22Rv1 (cell line): ENCODE results near the gene LTBP3.

Source experiments
- ZFX ChIP-seq: fragments of 450-650 bp; IDR thresholded peaks from 2 replicates; pipeline ENCODE4 v1.6.1; 2017; ENCODE audit warnings: antibody characterized with exemption, borderline replicate concordance
- TF ChIP-seq, protein P1 (sequence below): fragments of 450-650 bp; IDR thresholded peaks from 2 replicates; pipeline ENCODE4 v1.5.1; 2017; ENCODE audit warnings: mild to moderate bottlenecking

DNA sequence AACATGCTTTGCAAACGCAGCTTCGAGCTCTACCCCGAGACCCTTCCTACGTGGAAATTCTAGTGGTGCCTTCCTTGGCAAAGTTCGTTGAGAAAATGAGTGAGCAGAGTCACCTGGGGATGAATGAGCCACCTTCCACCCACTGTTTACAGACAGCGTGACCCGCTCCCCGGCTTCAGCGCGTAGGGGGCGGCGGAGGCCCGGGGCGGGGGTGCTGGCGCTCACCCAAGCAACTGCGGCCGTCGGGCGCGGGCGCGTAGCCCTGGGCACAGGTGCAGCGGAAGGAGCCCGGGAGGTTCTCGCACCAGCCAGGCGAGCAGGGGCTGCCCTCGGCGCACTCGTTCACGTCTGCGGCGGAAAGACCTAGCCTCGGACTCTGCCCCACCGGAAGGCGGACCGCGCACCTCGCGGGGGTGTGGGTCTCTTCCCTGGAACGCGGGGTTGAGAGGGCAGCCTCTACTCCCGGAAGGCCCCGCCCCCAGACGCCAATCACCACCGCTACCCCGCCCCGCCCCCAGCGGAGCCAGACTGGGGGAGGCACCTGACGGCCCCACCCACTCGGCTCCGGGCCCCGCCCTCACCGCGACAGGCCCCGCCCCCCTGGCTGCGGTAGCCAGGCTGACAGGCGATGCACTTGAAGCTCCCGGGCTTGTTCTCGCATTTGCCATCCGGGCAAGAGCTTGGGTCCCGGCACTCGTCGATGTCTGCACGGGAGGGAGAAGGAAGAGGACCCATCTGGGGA lies 11.8 kb downstream of the LTBP3 start:
- TF ChIP-seq, protein P1, sequence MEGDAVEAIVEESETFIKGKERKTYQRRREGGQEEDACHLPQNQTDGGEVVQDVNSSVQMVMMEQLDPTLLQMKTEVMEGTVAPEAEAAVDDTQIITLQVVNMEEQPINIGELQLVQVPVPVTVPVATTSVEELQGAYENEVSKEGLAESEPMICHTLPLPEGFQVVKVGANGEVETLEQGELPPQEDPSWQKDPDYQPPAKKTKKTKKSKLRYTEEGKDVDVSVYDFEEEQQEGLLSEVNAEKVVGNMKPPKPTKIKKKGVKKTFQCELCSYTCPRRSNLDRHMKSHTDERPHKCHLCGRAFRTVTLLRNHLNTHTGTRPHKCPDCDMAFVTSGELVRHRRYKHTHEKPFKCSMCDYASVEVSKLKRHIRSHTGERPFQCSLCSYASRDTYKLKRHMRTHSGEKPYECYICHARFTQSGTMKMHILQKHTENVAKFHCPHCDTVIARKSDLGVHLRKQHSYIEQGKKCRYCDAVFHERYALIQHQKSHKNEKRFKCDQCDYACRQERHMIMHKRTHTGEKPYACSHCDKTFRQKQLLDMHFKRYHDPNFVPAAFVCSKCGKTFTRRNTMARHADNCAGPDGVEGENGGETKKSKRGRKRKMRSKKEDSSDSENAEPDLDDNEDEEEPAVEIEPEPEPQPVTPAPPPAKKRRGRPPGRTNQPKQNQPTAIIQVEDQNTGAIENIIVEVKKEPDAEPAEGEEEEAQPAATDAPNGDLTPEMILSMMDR = no peak
- no peak for TF ChIP-seq ZFX
